CD4-positive, alpha-beta memory T cell (primary cell): Measurements from ENCODE around the gene CBLC. TPM values are rescaled to one million over a fixed set of nuclear protein-coding genes. Genes with fewer than 3 reads are reported as not detected.

Experiments
- CTCF ChIA-PET: fragments of 350-600 bp; sonication (Branson Sonifier 250); formaldehyde crosslinking; loops from one replicate; lab custom pipeline; 2021; ENCODE audit warnings: inconsistent platforms; ENCODE audit not compliant: partially characterized antibody; lab: Charles Lee
- POLR2A ChIA-PET: fragments of 350-600 bp; sonication (Branson Sonifier 250); formaldehyde crosslinking; loops from one replicate; lab custom pipeline; 2021; ENCODE audit not compliant: partially characterized antibody; lab: Charles Lee
- DNase-seq, 5 donors: peaks; one replicate each; pipeline versions ENCODE4 v3.0.0 to v3.0.0-alpha.2; 2020 to 2022; ENCODE audit warnings: mixed read lengths in 1 of 5
- H3K27ac ChIP-seq: one replicate; pipeline ENCODE4 v1.7.0; 2013; ENCODE audit warnings: low read depth, low read length
- H3K27me3 ChIP-seq: 2 replicates; pipeline ENCODE4 v1.7.0; 2013; ENCODE audit warnings: mild to moderate bottlenecking, low read length, moderate library complexity; ENCODE audit not compliant: insufficient read depth
- H3K36me3 ChIP-seq: 2 replicates; pipeline ENCODE4 v1.7.0; 2013; ENCODE audit warnings: mild to moderate bottlenecking, low read length, moderate library complexity; ENCODE audit not compliant: insufficient read depth
- H3K4me1 ChIP-seq: 2 replicates; pipeline ENCODE4 v1.7.0; 2013; ENCODE audit warnings: mild to moderate bottlenecking, low read length, moderate library complexity; ENCODE audit not compliant: insufficient read depth
- H3K4me3 ChIP-seq, 2 donors: one replicate each; pipeline ENCODE4 v1.7.0; 2013; ENCODE audit warnings: low read length in 2 of 2, mild to moderate bottlenecking in 1 of 2
- H3K9me3 ChIP-seq, 2 donors: one replicate each; pipeline ENCODE4 v1.7.0; 2013; ENCODE audit warnings: low read length in 2 of 2, control low read depth in 1 of 2; ENCODE audit not compliant: control insufficient read depth in 1 of 2
- H3K27ac Mint-ChIP-seq, 7 donors: one replicate each; pipeline ENCODE4 v1.8.0; 2020 to 2021; ENCODE audit warnings: mixed read lengths in 7 of 7, mild to moderate bottlenecking in 6 of 7, inconsistent platforms in 3 of 7, moderate library complexity in 3 of 7
- H3K27me3 Mint-ChIP-seq, 2 donors: one replicate each; pipeline ENCODE4 v1.8.0; 2020 to 2021; ENCODE audit warnings: mixed read lengths in 2 of 2
- H3K36me3 Mint-ChIP-seq, 2 donors: one replicate each; pipeline ENCODE4 v1.8.0; 2020 to 2021; ENCODE audit warnings: mixed read lengths in 2 of 2, inconsistent platforms in 1 of 2, mild to moderate bottlenecking in 1 of 2
- H3K4me1 Mint-ChIP-seq, 4 donors: one replicate each; pipeline ENCODE4 v1.8.0; 2020 to 2021; ENCODE audit warnings: mixed read lengths in 4 of 4, mild to moderate bottlenecking in 1 of 4
- H3K4me3 Mint-ChIP-seq, 8 donors: one replicate each; pipeline ENCODE4 v1.8.0; 2020 to 2021; ENCODE audit warnings: mixed read lengths in 8 of 8, mild to moderate bottlenecking in 7 of 8, moderate library complexity in 6 of 8, inconsistent platforms in 3 of 8
- H3K9me3 Mint-ChIP-seq, 8 donors: one replicate each; pipeline ENCODE4 v1.8.0; 2020 to 2021; ENCODE audit warnings: mixed read lengths in 8 of 8, mild to moderate bottlenecking in 5 of 8, inconsistent platforms in 3 of 8, moderate library complexity in 1 of 8
- intact Hi-C: fragments of 100-400 bp; cut with micrococcal nuclease; formaldehyde crosslinking; loops from one replicate; pipeline ENCODE4 v1.15.1; 2023
- polyA plus RNA-seq, 2 donors: library from polyadenylated mRNA; unstranded; fragments of 300-500 nt; fragmentation: Illumina TruSeq; gene quantifications; one replicate each; pipeline ENCODE4 v1.2.3, GENCODE V29; 2021
- total RNA-seq, 2 experiments: library from RNA; stranded (reverse); gene quantifications; one replicate each; pipeline ENCODE4 v1.2.3, GENCODE V29; 2021

CBLC gene
- total and polyA plus RNA-seq, 4 experiments from 2014 or later, result not detected

GRCh38 chr19:44839276-44839675 lies 61.6 kb downstream of the CBLC start:
- H3K27me3 ChIP-seq, result no peaks in the 10 kb centered on the region
- no peaks in the 10 kb centered on the region for H3K9me3 ChIP-seq
- ChIA-PET POLR2A (no interaction called here), CTCF (no interaction called here)
- no peak overlapping the region for H3K27ac Mint-ChIP-seq
- no peak for DNase-seq
- H3K27ac ChIP-seq, result no peak overlapping the region
- H3K4me3 Mint-ChIP-seq, result no peak overlapping the region
- intact Hi-C loops, result no loop called here
- H3K36me3 Mint-ChIP-seq, result no peaks in the 10 kb centered on the region
- H3K4me3 ChIP-seq, result no peak overlapping the region
- no peaks in the 10 kb centered on the region for H3K36me3 ChIP-seq
- H3K4me1 ChIP-seq, result peaks cover 7% of the 10 kb centered on the region
- peaks cover 3 to 5% of the 10 kb centered on the region in 2 donors for H3K27me3 Mint-ChIP-seq
- H3K4me1 Mint-ChIP-seq, result peaks cover 0 to 8% (median under 1%) of the 10 kb centered on the region in 4 donors
- peaks cover 0 to 2% (median 0%) of the 10 kb centered on the region in 8 donors for H3K9me3 Mint-ChIP-seq

DNA sequence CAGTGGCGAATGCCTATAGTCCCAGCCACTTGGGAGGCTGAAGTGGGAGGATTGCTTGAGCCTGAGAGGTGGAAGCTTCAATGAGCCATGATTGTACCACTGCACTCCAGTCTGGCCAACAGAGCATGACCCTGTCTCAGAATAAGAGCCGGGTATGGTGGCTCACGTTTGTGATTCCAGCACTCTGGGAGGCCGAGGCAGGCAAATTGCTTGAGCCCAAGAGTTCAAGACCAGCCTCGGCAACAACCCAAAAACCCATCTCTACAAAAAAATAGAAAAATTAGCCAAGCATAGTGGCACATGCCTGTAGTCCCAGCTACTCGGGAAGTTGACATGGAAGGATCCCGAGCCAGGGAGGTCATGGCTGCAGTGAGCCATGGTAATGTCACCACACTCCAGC lies 63.1 kb downstream of the CBLC start:
- H3K27me3 Mint-ChIP-seq, result peaks cover 3% of the 10 kb centered on the region in 2 donors
- peaks cover 0 to 2% of the 10 kb centered on the region in 2 donors for H3K36me3 Mint-ChIP-seq
- H3K4me1 Mint-ChIP-seq, result peaks cover 8 to 19% (median 10%) of the 10 kb centered on the region in 4 donors
- ChIA-PET CTCF (interaction anchor here (0.6 to 1.6 kb wide), 3 partner anchors 56 to 117 kb away, joined by 3 to 8 read pairs (median 3); no protein-coding TSS in a partner anchor), POLR2A (no interaction called here)
- intact Hi-C loops, result no loop called here
- Histone ChIP-seq H3K4me3 (no peak overlapping the region), H3K4me1 (peaks cover 21% of the 10 kb centered on the region), H3K27ac (no peak overlapping the region), H3K27me3 (no peaks in the 10 kb centered on the region), H3K36me3 (no peaks in the 10 kb centered on the region), H3K9me3 (no peaks in the 10 kb centered on the region)
- DNase-seq, result no peak
- no peak overlapping the region for H3K27ac Mint-ChIP-seq
- peaks cover 0 to 4% (median 0%) of the 10 kb centered on the region in 8 donors for H3K9me3 Mint-ChIP-seq
- H3K4me3 Mint-ChIP-seq, result no peak overlapping the region

- no peaks in the 10 kb centered on the region for H3K9me3 ChIP-seq
- ChIA-PET POLR2A (interaction anchor here (0.6 kb wide), 1 partner anchor 149 kb away, joined by 4 read pairs; no protein-coding TSS in a partner anchor), CTCF (interaction anchor here (0.6 to 2.7 kb wide), 4 partner anchors 57 to 117 kb away, joined by 3 to 13 read pairs (median 6); no protein-coding TSS in a partner anchor)
- no peaks in the 10 kb centered on the region for H3K36me3 ChIP-seq
- Mint-ChIP-seq H3K36me3 (peaks cover 0 to 2% of the 10 kb centered on the region in 2 donors), H3K4me3 (no peak overlapping the region), H3K27me3 (peaks cover 3% of the 10 kb centered on the region in 2 donors), H3K27ac (peak overlapping the region in 2 of 7 donors; percentile 42 to 53), H3K4me1 (peaks cover 8 to 22% (median 11%) of the 10 kb centered on the region in 4 donors), H3K9me3 (peaks cover 0 to 4% (median 0%) of the 10 kb centered on the region in 8 donors)
- H3K4me3 ChIP-seq, result no peak overlapping the region
- H3K27me3 ChIP-seq, result no peaks in the 10 kb centered on the region
- intact Hi-C loops, result no loop called here
- DNase-seq, result no peak
- peaks cover 24% of the 10 kb centered on the region for H3K4me1 ChIP-seq
- H3K27ac ChIP-seq, result no peak overlapping the region
Observed at GRCh38 chr19:44841231-44841630, 63.5 kb downstream of the CBLC start.

GRCh38 chr19:44845286-44845611 lies 67.6 kb downstream of the CBLC start:
- peaks cover 5 to 7% of the 10 kb centered on the region in 2 donors for H3K27me3 Mint-ChIP-seq
- ChIA-PET CTCF (interaction anchor here (1.0 to 3.1 kb wide), 2 partner anchors 61 to 122 kb away, joined by 5 to 16 read pairs; no protein-coding TSS in a partner anchor), POLR2A (no interaction called here)
- H3K4me1 ChIP-seq, result peaks cover 37% of the 10 kb centered on the region
- H3K27ac Mint-ChIP-seq, result peak overlapping the region; percentile 62 to 95 (median 87)
- H3K27me3 ChIP-seq, result peaks cover 9% of the 10 kb centered on the region
- no peak for DNase-seq
- intact Hi-C loops, result loop anchor here (1.0 kb wide), 3 partner anchors 75 to 156 kb away; no protein-coding TSS in a partner anchor
- peaks cover 0 to 2% of the 10 kb centered on the region in 2 donors for H3K36me3 Mint-ChIP-seq
- H3K4me1 Mint-ChIP-seq, result peaks cover 13 to 36% (median 28%) of the 10 kb centered on the region in 4 donors
- peak overlapping the region; percentile 85 to 96 (median 90) for H3K4me3 Mint-ChIP-seq
- peaks cover 0 to 4% (median 0%) of the 10 kb centered on the region in 8 donors for H3K9me3 Mint-ChIP-seq
- no peaks in the 10 kb centered on the region for H3K36me3 ChIP-seq
- H3K27ac ChIP-seq, result no peak overlapping the region
- H3K4me3 ChIP-seq, result peak overlapping the region; percentile 34 to 38
- no peaks in the 10 kb centered on the region for H3K9me3 ChIP-seq

DNA sequence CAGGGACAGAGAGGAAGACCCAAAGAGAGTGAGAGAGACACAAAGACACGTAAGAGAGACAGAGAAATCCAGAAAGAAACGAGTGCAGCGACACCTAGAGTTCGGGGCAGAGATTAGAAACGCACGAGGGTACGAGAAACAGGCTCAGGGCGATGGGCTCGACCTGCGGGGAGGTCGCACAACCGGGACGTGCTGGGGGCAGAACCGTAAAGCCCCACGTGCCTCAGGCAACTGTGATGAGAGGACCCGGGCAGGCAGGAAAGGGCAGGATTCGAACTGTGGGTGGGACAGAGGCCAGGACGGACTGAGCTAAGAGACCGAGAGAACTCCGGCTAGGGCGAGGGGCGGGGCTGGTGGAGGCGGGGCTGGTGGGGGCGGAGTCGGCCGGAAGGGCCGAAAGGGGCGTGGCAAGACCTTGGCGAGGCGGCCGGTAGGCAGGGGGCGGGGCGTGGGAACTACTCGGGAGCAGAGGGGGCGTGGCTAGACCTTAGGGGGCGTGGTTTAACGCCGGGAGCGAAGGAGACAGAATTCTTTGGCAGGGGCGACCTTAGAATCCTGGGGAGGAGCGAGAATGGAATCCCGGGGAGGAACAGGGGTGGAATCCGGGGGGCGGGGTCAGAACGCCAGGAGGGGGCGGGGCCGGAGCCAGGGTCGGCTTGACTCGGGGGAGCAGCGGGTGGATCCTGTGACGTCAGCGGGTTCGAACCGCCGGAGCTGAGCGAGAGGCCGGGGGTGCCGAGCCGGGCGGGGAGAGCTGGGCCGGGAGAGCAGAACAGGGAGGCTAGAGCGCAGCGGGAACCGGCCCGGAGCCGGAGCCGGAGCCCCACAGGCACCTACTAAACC lies 68.1 kb downstream of the CBLC start, which contains the start of gene NECTIN2:
NECTIN2 (plus strand) TSS at position 686 of the 843 bp plus-strand sequence. CDS start 229 bp downstream, outside the sequence.
- peak within 1 kb of the TSS; percentile 72 to 95 (median 87) for H3K27ac Mint-ChIP-seq
- POLR2A ChIA-PET, result no interaction called here

DNA sequence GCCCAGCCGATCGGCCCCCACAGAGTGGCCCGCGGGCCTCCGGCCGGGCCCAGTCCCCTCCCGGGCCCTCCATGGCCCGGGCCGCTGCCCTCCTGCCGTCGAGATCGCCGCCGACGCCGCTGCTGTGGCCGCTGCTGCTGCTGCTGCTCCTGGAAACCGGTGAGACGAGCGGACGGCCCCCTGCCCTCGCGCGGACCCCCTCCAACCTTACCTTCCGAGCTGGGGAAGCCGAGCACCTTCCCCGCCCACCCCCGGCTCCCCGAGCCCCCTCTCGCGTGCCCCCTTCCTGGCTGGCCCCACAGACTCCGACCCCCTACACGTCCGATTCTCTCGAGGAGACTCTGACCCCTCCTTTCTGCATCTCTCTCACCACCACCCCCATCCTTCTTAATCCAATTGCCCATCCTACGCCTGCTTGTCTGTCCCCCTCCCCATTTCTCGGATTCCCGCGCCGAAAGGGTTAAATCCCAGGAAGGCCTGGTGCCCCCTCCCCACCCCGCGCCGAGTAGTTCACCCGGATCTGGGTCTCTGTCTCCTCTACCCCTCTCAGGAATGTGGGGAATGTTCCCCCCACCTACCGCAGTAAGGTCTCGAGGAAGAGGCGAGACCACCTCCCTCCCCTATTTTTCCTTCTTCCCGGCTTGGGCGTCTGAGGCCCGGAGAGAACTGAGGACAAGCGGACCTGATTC lies 68.9 kb downstream of the CBLC start:
- peaks cover 0 to 4% (median 0%) of the 10 kb centered on the region in 8 donors for H3K9me3 Mint-ChIP-seq
- peaks cover 13 to 36% (median 24%) of the 10 kb centered on the region in 4 donors for H3K4me1 Mint-ChIP-seq
- Histone ChIP-seq H3K4me1 (peaks cover 31% of the 10 kb centered on the region), H3K27ac (peak overlapping the region; percentile 14), H3K9me3 (no peaks in the 10 kb centered on the region), H3K36me3 (no peaks in the 10 kb centered on the region), H3K27me3 (peaks cover 9% of the 10 kb centered on the region), H3K4me3 (peak overlapping the region in 1 of 2 donors; percentile 37)
- no peak for DNase-seq
- POLR2A ChIA-PET, result no interaction called here
- intact Hi-C loops, result loop anchor here (2.0 kb wide), 1 partner anchor 44 kb away; the partner anchor contains the start of gene TOMM40
- H3K4me3 Mint-ChIP-seq, result peak overlapping the region; percentile 75 to 91 (median 88)
- H3K27me3 Mint-ChIP-seq, result peaks cover 5 to 7% of the 10 kb centered on the region in 2 donors
- CTCF ChIA-PET, result interaction anchor here (0.8 to 3.1 kb wide), 4 partner anchors 10 to 172 kb away, joined by 3 to 16 read pairs (median 4); no protein-coding TSS in a partner anchor
- peaks cover 0 to 2% of the 10 kb centered on the region in 2 donors for H3K36me3 Mint-ChIP-seq
- H3K27ac Mint-ChIP-seq, result peak overlapping the region in 6 of 7 donors; percentile 57 to 90 (median 74)

More for the DNA sequence above, 68.1 kb downstream of the CBLC start, which contains the start of gene NECTIN2:
- Histone ChIP-seq H3K4me1 (peaks cover 37% of the 10 kb centered on the region), H3K27me3 (peaks cover 9% of the 10 kb centered on the region), H3K36me3 (no peaks in the 10 kb centered on the region), H3K27ac (peak within 1 kb of the TSS; percentile 14), H3K4me3 (peak within 1 kb of the TSS; percentile 37 to 38), H3K9me3 (no peaks in the 10 kb centered on the region)
- Mint-ChIP-seq H3K4me3 (peak within 1 kb of the TSS; percentile 86 to 96 (median 90)), H3K27me3 (peaks cover 5 to 7% of the 10 kb centered on the region in 2 donors), H3K4me1 (peaks cover 13 to 36% (median 28%) of the 10 kb centered on the region in 4 donors), H3K36me3 (peaks cover 0 to 2% of the 10 kb centered on the region in 2 donors), H3K9me3 (peaks cover 0 to 4% (median 0%) of the 10 kb centered on the region in 8 donors)
- intact Hi-C loops, result loop anchor here (1.0 to 2.0 kb wide), 4 partner anchors 45 to 157 kb away; partner anchors contain the start of gene TOMM40
- peak; percentile 62 to 77 (median 70) for DNase-seq
- CTCF ChIA-PET, result interaction anchor here (0.7 to 3.1 kb wide), 5 partner anchors 11 to 171 kb away, joined by 3 to 16 read pairs (median 4); no protein-coding TSS in a partner anchor
